Cardiac septum (tissue), 1 donor: ENCODE data around the gene AMELX. TPM values are rescaled to one million over a fixed set of nuclear protein-coding genes. Genes with fewer than 3 reads are reported as not detected.

Source experiments
- microRNA-seq: library from miRNA; unstranded; fragments of <30 nt; microRNA quantifications from one replicate; pipeline ENCODE4 v1.2.0, GENCODE V29; 2020
- total RNA-seq: library from RNA; stranded (reverse); fragmentation: NEBNext Ultra II Directional; extraction: Animal tissue kit (Norgen Biotek cat#: 25700); gene quantifications from one replicate; pipeline ENCODE4 v1.2.1, GENCODE V29; 2021
- donor health status: DM: no; HTN: no; CAD: no.

Gene AMELX
- total RNA-seq, 1 donor from 2014 or later, result not detected

Small RNA genes lying within 50 kb of the gene (microRNA-seq; reads per million reads assigned to microRNA genes)
- gene MIR548AX, result 2.7 reads per million

Other genes with a start within 250 kb of the AMELX start
- 56.0 TPM for gene HCCS, start 182.1 kb upstream of the AMELX start, total RNA-seq